Measurements from ENCODE around the gene CELA3A. TPM values are rescaled to one million over a fixed set of nuclear protein-coding genes. Genes with fewer than 3 reads are reported as not detected.
A peak's percentile ranks its signal among the peaks of the same experiment; 100 is the strongest.

The CELA3A gene
- total and polyA plus RNA-seq, 2 of the 13 experiments (the other 11 are each of a cell fraction or from before 2014, with no cell fraction given) = 0.09 TPM; not detected in 1

DNA sequence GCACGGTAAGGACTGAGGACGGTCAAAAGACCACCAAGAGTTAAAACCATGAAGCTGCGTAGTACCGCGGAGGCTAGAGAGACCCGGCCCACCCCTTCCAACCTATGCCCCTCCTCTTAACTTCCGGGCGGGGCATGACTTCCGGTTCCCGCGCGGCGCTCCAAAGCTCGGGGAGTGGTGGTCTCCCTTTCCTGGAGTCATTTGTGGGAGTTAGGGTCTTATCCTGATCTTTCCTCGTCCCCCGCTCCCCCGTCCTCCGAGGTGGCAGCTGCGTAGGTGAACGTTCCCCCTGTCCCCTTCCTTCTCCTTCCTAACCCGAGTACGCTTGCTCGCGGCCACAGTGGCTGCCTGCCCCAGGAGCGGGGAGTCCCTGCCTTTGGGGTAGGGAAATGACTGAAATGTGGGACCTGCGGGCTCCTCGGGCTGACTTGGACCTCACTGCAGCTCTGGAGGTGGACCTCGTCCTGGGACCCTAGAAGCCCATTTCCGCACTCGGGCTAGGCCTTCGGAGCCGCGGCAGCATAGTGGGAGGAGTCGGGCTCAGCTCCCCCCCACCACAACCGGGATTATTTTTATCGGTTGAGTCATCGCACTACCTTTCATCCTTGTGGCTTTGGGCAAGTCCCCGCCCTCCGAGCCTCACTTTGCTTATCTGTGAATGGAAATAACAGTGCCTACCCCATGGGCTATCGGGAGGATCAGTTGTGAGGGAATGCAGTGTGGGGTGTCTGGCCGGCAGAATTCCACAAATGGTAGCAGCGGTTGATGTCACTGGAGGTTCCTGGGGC is 24.1 kb downstream of the CELA3A start (continued):
- TF ChIP-seq, protein P1, sequence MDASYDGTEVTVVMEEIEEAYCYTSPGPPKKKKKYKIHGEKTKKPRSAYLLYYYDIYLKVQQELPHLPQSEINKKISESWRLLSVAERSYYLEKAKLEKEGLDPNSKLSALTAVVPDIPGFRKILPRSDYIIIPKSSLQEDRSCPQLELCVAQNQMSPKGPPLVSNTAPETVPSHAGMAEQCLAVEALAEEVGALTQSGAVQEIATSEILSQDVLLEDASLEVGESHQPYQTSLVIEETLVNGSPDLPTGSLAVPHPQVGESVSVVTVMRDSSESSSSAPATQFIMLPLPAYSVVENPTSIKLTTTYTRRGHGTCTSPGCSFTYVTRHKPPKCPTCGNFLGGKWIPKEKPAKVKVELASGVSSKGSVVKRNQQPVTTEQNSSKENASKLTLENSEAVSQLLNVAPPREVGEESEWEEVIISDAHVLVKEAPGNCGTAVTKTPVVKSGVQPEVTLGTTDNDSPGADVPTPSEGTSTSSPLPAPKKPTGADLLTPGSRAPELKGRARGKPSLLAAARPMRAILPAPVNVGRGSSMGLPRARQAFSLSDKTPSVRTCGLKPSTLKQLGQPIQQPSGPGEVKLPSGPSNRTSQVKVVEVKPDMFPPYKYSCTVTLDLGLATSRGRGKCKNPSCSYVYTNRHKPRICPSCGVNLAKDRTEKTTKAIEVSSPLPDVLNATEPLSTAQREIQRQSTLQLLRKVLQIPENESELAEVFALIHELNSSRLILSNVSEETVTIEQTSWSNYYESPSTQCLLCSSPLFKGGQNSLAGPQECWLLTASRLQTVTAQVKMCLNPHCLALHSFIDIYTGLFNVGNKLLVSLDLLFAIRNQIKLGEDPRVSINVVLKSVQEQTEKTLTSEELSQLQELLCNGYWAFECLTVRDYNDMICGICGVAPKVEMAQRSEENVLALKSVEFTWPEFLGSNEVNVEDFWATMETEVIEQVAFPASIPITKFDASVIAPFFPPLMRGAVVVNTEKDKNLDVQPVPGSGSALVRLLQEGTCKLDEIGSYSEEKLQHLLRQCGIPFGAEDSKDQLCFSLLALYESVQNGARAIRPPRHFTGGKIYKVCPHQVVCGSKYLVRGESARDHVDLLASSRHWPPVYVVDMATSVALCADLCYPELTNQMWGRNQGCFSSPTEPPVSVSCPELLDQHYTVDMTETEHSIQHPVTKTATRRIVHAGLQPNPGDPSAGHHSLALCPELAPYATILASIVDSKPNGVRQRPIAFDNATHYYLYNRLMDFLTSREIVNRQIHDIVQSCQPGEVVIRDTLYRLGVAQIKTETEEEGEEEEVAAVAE (CRISPR knock-in tag; IDR thresholded peaks at IDR 0.05; ENCODE audit: borderline replicate concordance) = peak; percentile 37; the same call in 1 of the 2 replicates
- TF ChIP-seq ATM (IDR thresholded peaks at IDR 0.05; ENCODE audit: borderline replicate concordance) (no peak), CREM (IDR thresholded peaks at IDR 0.05) (peak; percentile 83), CREM (CRISPR knock-in tag; IDR thresholded peaks at IDR 0.05) (no peak), CAMTA2 (CRISPR knock-in tag; IDR thresholded peaks at IDR 0.05; ENCODE audit: borderline replicate concordance) (no peak), MAZ (IDR thresholded peaks at IDR 0.05; ENCODE audit: borderline replicate concordance, low read depth, low read length) (no peak), MAZ (CRISPR knock-in tag; IDR thresholded peaks at IDR 0.05; ENCODE audit: low read depth) (no peak), GATAD1 (CRISPR knock-in tag; IDR thresholded peaks at IDR 0.05) (peak; percentile 94), ZKSCAN5 (CRISPR knock-in tag; IDR thresholded peaks at IDR 0.05) (no peak), BHLHE40 (IDR thresholded peaks at IDR 0.05; ENCODE audit: low read length) (no peak), PAX8 (CRISPR knock-in tag; IDR thresholded peaks at IDR 0.05; ENCODE audit: borderline replicate concordance) (no peak), AGO1 (IDR thresholded peaks at IDR 0.05; ENCODE audit: low read depth, low read length, poor library complexity, severe bottlenecking) (peak; percentile 52), FLYWCH1 (CRISPR knock-in tag; IDR thresholded peaks at IDR 0.05) (no peak), ZFY (CRISPR knock-in tag; IDR thresholded peaks at IDR 0.05) (peak; percentile 80), AGO2 (optimal IDR thresholded peaks at IDR 0.05; ENCODE audit: low read depth, low read length) (peak; percentile 88), MAF1 (CRISPR knock-in tag; IDR thresholded peaks at IDR 0.05; ENCODE audit: borderline replicate concordance) (0 out of 2 replicates have a peak, but pooled peaks have one; percentile 73), ZNF740 (CRISPR knock-in tag; IDR thresholded peaks at IDR 0.05) (peak; percentile 76), TARDBP (CRISPR knock-in tag; IDR thresholded peaks at IDR 0.05) (peak; percentile 68; the same call in 1 of the 2 replicates), TFE3 (CRISPR knock-in tag; IDR thresholded peaks at IDR 0.05) (0 out of 2 replicates have a peak, but pooled peaks have one; percentile 41), STAG1 (CRISPR knock-in tag; IDR thresholded peaks at IDR 0.05) (no peak)
- TF ChIP-seq, protein P2, sequence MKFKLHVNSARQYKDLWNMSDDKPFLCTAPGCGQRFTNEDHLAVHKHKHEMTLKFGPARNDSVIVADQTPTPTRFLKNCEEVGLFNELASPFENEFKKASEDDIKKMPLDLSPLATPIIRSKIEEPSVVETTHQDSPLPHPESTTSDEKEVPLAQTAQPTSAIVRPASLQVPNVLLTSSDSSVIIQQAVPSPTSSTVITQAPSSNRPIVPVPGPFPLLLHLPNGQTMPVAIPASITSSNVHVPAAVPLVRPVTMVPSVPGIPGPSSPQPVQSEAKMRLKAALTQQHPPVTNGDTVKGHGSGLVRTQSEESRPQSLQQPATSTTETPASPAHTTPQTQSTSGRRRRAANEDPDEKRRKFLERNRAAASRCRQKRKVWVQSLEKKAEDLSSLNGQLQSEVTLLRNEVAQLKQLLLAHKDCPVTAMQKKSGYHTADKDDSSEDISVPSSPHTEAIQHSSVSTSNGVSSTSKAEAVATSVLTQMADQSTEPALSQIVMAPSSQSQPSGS (CRISPR knock-in tag; IDR thresholded peaks at IDR 0.05) = no peak; the same call in 1 of the 2 replicates
